HTERT RPE-1 (cell line): ENCODE results near the gene AHCYL2.
"Not testable (repeated sequence)": the region's sequence is repeated elsewhere in the genome, so short reads cannot be mapped to it uniquely, and the experiment has no call there.

Experiments
- in situ Hi-C: fragments of 300-500 bp; cut with MboI; formaldehyde crosslinking; loops from 4 replicates; pipeline ENCODE4 v1.14.3; 2020; ENCODE audit warnings: low sequenced_read_pairs

Gene AHCYL2

GRCh38 chr7:129240119-129240820 is 15.4 kb downstream of the AHCYL2 start:
- in situ Hi-C loops = no loop called here

DNA sequence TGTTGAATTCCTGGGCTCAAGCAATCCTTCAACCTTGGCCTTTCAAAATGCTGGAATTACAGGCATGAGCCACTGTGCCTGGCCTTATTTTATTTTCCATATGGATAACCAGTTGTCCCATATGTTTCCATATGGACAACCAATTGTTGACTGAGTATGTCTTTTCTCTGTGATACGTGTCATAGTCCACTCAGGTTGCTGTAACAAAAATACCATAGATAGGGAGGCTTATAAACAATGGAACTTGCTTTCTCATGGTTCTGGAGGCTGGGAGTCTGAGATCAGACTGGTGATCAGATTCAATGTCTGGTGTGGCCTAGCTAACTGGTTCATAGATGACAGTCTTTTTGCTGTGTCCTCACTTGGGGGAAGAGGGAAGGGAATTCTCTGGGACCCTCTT is 19.4 kb downstream of the AHCYL2 start:
- in situ Hi-C loops = no loop called here

DNA sequence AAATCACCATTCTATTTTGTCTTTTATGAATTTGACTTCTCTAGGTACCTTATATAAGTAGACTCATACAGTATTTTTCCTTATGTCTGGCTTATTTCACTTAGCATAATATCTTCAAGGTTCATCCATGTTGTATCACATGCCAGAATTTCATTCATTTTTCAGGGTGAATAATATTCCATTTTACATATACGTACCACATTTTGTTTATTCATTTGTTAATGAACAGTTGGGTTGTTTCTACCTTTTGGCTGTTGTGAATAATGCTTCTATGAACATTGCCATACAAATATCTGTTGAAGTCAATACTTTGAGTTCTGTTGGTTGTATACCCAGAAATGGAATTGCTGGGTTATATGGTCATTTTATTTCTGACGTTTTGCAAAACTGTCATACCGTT is 20.7 kb downstream of the AHCYL2 start:
- in situ Hi-C loops = no loop called here

DNA sequence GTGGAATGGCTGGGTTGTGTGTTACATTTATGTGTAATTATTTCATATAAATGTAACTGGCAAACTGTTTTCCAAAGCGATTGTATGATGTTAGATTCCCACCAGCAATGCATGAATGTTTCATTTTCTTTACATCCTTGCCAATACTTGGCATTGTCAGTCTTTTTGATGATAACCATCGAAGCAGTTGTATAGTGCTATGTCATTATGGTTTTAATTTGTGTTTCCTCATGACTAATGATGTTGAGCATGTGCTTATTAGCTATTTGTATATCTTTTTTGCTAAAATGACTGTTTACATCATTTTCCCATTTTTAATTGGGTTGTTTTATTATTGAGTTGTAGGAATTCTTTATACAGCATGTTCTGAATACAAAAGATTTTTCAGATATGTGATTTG is 22.3 kb downstream of the AHCYL2 start:
- in situ Hi-C loops = no loop called here

- in situ Hi-C loops = no loop called here
Measured at GRCh38 chr7:129252128-129252527, 27.3 kb downstream of the AHCYL2 start.

GRCh38 chr7:129252603-129253002 is 27.8 kb downstream of the AHCYL2 start:
- in situ Hi-C loops = not testable (repeated sequence)

- in situ Hi-C loops = no loop called here
Measured at GRCh38 chr7:129255800-129256199, 31.0 kb downstream of the AHCYL2 start.

DNA sequence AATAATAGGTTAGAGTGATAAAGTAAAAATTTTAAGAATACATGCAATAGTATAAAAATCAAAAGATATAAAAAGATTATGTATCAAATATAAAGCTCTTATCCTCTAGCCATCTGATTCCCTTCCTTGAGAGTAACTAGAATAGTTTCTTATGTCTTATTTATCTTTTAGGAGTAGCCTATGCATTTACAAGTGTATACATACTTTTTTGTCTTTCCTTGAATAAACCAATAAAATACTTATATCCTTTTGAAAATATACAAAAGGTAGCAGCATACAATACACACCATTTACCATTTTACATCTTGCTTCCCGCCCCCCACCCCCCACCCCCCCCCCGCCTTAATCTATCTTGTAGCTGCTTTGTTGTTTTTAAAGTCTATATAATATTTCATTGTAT is 31.4 kb downstream of the AHCYL2 start:
- in situ Hi-C loops = no loop called here

- in situ Hi-C loops = no loop called here
Measured at GRCh38 chr7:129257168-129257567, 32.3 kb downstream of the AHCYL2 start.

DNA sequence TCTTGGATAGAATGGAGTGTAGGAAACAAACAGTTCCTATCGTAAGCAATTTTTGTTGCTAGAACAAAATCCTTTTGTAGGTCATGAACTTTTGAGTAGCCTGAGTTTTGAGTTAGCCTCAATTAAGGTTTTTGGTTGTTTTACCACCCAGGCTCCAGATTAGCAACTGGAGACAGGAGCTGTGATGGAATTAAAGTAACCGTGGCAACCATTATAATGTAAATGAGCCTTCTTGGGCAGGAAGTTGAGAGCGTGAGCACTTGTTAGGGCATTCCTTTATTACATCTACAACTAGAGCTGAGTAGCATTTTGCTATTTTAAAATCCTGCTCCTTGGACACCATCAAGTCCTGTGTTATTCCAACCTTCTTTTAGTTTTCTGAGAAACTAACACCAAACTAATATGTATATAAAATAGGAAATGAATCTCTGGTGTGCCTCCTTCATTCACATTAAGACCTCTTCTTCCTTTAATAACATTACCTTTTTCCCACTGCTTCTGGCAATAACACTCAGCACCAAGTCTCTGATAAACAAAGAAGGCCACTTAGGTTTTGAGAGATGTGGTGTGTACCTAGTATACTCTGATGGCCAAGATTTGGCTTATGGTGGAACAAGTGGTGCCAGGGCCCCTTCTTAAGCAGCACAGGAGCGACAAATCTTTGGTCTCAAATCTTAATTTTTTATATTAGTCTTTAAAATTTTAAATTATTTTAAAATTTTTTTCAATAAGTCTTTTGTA is 34.0 kb downstream of the AHCYL2 start:
- in situ Hi-C loops = no loop called here

- in situ Hi-C loops = no loop called here
Measured at GRCh38 chr7:129262324-129262723, 37.5 kb downstream of the AHCYL2 start.

DNA sequence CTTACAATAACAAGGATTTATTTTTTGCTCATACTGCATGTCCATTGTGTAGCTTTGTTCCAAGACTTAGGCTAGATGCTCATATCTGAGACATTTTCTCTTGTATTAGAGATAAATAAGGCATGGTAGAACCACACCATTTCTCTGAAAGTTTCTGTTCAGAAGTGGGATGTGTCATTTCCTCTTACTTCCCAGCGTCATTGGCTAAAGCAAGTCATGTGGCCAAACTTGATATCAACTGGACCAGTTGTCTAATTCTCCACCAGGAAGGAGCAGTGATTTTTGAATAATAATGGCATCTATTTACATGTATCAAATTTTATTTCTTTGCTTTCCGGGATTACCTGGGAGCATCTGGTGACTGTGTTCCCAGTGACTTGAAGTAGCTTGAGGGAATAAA is 38.3 kb downstream of the AHCYL2 start:
- in situ Hi-C loops = no loop called here

DNA sequence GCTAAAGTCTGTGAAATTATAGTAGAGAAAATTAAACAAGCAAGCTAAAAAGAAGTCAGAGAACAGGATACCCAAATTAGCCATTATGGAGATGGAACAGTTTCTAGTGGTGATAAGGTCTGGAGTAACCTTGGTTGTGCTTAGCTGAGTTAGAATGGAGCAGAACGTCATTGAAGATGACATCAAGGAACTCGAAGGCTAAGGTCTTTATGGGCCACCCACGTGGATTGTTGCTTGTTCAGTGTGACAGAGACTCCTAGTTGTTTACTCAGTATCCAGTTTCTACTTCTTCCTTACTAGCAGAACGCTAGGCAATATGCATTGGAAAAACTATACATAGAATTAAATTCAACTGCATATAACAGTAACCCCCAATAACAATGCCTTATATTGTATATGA is 39.7 kb downstream of the AHCYL2 start:
- in situ Hi-C loops = no loop called here

GRCh38 chr7:129265328-129265727 is 40.5 kb downstream of the AHCYL2 start:
- in situ Hi-C loops = no loop called here

GRCh38 chr7:129266181-129266580 is 41.4 kb downstream of the AHCYL2 start:
- in situ Hi-C loops = no loop called here

- in situ Hi-C loops = no loop called here
Measured at GRCh38 chr7:129270077-129270476, 45.2 kb downstream of the AHCYL2 start.

- in situ Hi-C loops = no loop called here
Measured at GRCh38 chr7:129271500-129272355, 46.9 kb downstream of the AHCYL2 start.

GRCh38 chr7:129273936-129274335 is 49.1 kb downstream of the AHCYL2 start:
- in situ Hi-C loops = no loop called here

GRCh38 chr7:129277629-129278028 is 52.8 kb downstream of the AHCYL2 start:
- in situ Hi-C loops = no loop called here

GRCh38 chr7:129278688-129279087 is 53.9 kb downstream of the AHCYL2 start:
- in situ Hi-C loops = no loop called here

- in situ Hi-C loops = no loop called here
Measured at GRCh38 chr7:129279757-129280156, 54.9 kb downstream of the AHCYL2 start.

- in situ Hi-C loops = no loop called here
Measured at GRCh38 chr7:129281163-129281562, 56.3 kb downstream of the AHCYL2 start.
